GM19452 (cell line): ENCODE measurements around the gene LTBP2.

ENCODE experiments used
- ATAC-seq: cut with Tn5 transposase; IDR thresholded peaks from one replicate; pipeline ENCODE4 v1.9.1; 2021; ENCODE audit not compliant: unreplicated experiment

The LTBP2 gene

DNA sequence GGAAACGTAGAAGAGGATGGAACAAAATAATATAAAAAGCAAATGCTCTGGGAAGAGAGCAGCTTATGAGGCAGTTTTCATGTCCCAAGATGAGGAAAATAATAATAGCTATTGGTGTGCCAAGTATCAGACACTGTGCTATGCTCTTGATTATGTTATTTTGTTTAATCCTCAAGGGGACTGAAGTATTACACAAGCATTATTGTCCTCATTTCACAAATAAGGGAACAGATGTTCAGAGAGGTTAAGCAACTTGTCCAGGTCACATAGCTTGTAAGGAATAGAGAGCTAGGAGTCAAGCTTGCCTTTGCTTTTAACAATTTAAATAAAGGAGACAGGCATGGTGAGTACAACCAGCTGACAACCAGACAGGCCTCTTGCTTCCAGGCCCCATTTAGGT, 26.9 kb upstream of the LTBP2 start:
- no peak for ATAC-seq

GRCh38 chr14:74638066-74638465, 26.0 kb upstream of the LTBP2 start:
- ATAC-seq: no peak

DNA sequence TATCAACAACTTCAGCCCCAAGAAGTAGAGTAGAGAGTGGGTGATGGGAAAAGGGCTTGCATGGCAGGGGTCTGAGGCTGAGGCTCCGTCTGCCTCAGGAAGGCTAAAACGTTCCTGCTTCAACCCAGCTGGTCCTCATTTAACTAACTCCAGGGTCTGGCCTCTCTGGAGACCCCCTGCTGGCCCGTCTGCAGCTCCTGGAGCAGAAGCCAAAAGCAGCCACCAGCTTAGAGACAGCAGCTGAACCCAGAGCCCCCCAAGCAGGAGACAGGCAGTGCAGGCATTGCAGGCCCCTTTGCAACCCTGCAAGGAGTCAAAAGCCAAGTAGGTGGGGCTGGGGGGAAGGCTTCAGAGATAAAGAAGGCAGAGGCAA, 25.1 kb upstream of the LTBP2 start:
- ATAC-seq: no peak

GRCh38 chr14:74636424-74637177, 24.6 kb upstream of the LTBP2 start:
- no peak for ATAC-seq

DNA sequence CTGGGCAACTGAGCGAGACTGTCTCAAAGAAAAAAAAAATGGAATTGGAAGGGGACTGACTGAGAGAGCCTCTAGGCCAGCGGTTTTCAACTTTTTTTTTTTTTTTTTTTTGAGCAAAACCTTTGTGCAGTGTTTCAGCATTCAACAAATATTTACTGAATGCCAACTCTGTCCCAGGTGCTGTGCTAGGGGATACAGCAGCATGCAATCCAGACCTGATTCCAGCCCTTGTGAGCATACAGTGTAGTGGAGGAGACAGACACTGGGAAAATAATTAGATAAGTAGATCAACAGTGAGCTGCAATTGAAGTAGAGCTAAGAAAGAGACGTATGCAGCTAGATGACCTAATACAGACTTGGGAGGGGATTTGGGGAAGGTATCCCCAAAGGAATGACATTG, 23.8 kb upstream of the LTBP2 start:
- no peak for ATAC-seq

DNA sequence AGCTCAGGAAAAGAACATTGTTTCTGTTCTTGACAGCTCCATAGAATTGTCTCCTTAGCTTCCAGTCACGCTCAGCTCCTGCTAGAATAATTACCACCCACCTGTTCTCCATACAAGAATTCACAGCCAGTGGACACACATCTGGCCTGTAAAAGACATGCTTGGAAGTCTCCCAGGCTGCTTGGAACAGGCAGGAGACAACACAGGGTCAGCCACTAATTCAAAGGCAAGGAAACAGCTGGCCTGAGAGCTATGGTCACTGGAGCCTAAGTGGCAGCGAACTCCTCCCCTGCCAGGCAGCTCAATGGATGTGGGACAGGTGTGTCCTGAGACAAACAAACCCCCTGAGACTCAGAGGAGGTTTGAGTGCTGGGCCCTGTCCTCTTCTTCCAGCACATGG, 22.9 kb upstream of the LTBP2 start:
- ATAC-seq: no peak

DNA sequence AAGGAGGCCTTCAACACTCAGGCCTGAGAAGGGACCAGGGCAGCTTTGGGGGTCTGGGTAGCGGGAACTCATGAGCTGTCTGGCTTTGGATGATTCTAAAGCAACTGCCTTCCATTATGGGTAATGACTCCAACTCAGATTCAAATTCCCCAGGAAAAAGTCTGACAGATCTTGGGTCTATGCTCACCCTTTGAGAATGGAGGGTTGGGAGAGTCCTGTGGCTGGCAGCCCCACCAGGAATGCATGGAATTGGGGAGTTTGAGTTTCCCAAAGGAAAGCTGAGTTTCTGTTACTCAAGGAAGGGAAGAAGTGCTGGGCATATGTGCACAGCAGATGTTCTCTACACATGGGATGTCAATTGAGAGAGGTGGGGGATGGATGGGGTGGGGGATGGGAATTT, 22.4 kb upstream of the LTBP2 start:
- no peak for ATAC-seq

DNA sequence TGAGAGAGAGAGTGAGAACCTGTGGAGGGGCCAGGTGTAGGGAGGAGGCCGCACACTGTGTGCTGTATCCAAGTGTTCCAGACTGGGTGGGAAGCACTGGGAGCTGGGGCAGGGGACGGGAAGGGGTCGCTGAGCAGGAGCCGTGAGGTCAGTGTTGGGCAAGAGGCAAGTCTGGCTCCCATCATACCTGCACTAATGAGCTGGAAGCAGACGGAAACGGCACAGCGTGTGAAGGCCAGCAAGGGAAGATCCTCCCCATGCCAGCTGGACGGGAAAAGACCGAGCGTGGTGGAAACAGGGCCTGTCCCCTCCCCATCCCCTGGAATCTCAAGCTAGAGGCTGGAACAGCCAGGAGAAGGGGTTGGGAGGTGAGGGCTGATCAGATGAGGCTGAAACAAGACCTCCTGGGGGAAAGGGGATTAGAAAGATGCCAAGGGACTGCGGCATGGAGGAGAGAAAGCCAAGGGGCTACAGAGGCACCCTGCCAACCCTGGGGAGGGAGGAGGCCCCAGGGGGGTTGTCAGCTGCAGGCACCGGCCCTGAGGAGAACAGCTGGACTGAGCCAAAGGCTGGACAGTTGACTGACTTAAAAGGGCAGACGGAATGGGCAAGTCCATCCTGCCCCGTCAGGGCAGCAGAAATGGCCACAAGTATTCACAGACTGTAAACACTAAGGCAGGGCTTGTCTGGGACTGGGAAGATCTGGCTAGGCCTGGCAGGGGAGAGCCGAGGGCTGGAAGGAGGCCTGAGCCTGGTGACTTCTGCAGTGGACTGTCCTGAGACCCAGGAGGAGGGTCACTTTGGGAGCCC, 19.0 kb upstream of the LTBP2 start:
- ATAC-seq: no peak

- no peak for ATAC-seq
Measured at GRCh38 chr14:74628418-74628817, 16.4 kb upstream of the LTBP2 start.

GRCh38 chr14:74627076-74627475, 15.0 kb upstream of the LTBP2 start:
- ATAC-seq: no peak

- ATAC-seq: no peak
Measured at GRCh38 chr14:74622257-74622656, 10.2 kb upstream of the LTBP2 start.

DNA sequence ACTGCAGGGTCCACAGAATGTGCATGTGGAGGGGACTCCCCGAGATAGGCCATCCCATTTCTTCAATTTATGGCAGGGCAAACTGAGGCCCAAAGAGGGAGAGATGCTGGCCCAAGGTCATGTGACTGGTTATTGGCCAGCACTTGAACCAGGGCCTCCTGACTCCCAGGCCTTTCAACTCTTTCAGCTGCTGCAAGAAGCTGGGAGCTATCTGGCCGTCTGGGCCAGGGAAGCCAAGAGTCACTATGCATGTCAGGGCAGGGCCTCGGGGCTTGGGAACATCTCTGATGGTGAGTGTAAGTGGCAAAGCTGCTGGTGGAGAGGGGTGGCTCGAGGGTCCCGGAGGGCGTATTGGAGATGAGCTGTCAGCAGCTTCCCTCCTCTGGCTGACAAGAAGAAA, 9.5 kb upstream of the LTBP2 start:
- no peak for ATAC-seq

DNA sequence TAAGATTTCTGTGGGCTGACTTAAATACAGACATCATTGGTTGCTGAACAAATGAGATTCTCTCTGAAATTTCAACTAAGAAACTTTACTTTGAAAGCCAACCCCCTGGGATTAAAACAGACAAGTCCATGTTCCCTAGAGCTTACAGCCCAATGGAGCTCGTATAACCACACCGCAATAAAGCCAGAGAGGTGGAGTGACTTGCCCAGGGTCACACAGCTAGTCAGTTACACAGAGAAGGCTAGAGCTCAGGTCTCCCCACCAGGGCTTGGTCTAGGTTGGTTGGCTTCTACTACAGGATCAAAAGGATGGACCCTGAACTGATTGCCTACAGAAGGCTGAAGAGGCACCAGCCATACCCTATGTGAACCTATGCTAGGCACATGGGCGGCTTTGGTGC, 8.9 kb upstream of the LTBP2 start:
- no peak for ATAC-seq

DNA sequence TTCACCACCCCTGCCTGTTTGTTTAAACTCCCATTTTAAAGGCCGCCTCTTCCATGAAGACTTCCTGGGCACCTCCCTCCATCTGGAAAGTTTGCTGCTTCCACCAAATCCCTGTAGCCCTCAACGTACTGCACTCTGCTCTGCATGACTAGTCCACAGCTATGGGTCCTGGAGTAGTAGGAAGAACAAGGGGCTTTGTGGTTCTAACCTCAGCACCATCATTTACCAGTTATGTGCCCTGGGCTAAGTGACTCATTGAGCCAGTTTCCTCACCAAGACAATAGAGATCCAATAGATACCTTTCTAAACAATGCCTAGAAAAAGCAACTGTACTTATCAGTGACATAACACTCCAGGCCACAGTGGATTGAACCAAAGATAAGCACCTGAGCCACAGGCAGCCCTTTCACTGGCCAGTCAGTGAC, 8.5 kb upstream of the LTBP2 start:
- no peak for ATAC-seq

GRCh38 chr14:74619672-74620131, 7.7 kb upstream of the LTBP2 start:
- no peak for ATAC-seq

DNA sequence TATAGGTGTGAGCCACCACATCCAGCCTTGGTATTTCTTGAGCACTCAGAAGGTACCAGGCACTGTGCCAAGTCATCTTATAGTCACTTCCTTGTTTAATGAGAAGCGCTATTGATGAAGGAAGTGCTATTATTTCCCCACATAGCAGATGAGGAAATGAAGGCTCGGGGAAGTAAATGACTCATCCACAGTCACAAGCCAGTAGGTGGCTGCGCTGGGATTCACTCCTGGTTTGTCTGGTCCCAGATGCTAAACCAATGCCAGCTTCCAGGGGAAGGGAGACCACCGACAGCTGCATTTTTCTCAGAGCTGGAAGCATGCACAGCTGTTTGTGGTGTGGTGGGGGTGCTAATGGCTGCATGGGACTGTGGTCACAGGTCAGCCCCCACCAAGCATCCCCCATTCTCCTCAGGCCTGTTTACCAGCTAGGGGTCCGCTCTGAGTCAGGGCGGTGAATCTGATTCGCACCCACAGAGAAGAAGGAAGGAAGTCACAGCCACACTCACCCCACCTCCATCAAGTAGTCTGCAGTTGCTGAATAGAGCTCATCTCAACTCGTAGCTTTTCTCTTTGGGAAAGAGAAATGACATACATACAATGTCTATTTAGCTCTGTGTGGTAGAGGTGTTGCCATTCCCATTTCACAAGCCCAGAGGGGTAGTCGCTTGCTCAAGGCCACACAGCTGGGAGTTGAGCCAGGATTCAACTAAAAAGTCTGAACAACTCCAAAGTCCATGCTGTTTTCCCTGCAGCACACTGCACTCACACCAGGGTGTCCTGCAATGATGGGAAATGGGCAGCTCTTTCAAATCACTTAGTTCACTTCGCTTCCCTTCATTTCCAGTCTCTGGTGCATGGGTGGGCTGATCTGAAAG, 6.3 kb upstream of the LTBP2 start:
- ATAC-seq: no peak

- ATAC-seq: no peak
Measured at GRCh38 chr14:74616996-74617700, 5.1 kb upstream of the LTBP2 start.

DNA sequence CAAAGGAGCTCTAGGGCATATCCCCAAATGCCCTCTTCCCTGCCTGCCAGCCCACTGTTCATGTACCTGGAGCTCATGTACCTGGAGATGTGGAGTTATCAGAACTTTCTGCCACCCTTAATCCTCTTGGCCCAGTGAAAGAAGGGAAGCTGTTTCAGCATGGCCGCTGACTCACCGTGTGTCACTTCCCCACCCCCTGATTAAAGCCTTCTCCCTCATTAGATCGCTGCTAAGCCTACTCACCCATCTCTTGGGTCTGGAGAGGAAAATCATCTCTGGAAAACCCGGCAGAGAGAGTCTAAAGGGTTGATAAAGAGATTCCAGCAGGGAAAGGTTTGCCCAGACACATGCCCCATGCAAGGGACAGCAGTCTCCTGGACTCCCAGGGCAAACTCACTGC, 4.5 kb upstream of the LTBP2 start:
- no peak for ATAC-seq

GRCh38 chr14:74615735-74616134, 3.7 kb upstream of the LTBP2 start:
- ATAC-seq: no peak

- no peak for ATAC-seq
Measured at GRCh38 chr14:74614508-74615495, 2.8 kb upstream of the LTBP2 start.
